ENCODE results near the gene RACGAP1. TPM values are rescaled to one million over a fixed set of nuclear protein-coding genes. Genes with fewer than 3 reads are reported as not detected.

RACGAP1 gene
- total RNA-seq, 1 experiment from 2014 or later = 152 TPM

Other genes starting within 250 kb of the RACGAP1 start
- 80.1 and 80.7 TPM in 2 replicates for gene NCKAP5L, start 197.1 kb downstream of the RACGAP1 start, total RNA-seq (2014; rRNA removed; shearing (Covaris generic))
- gene BCDIN3D, start 182.4 kb downstream of the RACGAP1 start, total RNA-seq (2014; rRNA removed; shearing (Covaris generic)) = 4.7 and 5.3 TPM in 2 replicates
- 0.58 and 0.67 TPM in 2 replicates for gene FAIM2, start 121.6 kb downstream of the RACGAP1 start, total RNA-seq (2014; rRNA removed; shearing (Covaris generic))
- not detected in 2 replicates for gene AQP2, start 74.8 kb downstream of the RACGAP1 start, total RNA-seq (2014; rRNA removed; shearing (Covaris generic))
- 0.18 TPM in 1 of 2 replicates, not detected in the other for gene AQP5, start 63.6 kb downstream of the RACGAP1 start, total RNA-seq (2014; rRNA removed; shearing (Covaris generic))
- gene AQP6, start 52.5 kb downstream of the RACGAP1 start, total RNA-seq (2014; rRNA removed; shearing (Covaris generic)) = not detected in 2 replicates
- gene ASIC1, start 32.1 kb upstream of the RACGAP1 start, total RNA-seq (2014; rRNA removed; shearing (Covaris generic)) = 7.5 and 8.9 TPM in 2 replicates
- gene SMARCD1, start 59.8 kb upstream of the RACGAP1 start, total RNA-seq (2014; rRNA removed; shearing (Covaris generic)) = 79.7 and 84.2 TPM in 2 replicates
- 0.23 and 0.24 TPM in 2 replicates for gene GPD1, start 78.5 kb upstream of the RACGAP1 start, total RNA-seq (2014; rRNA removed; shearing (Covaris generic))
- 25.3 and 36.3 TPM in 2 replicates for gene COX14, start 86.7 kb upstream of the RACGAP1 start, total RNA-seq (2014; rRNA removed; shearing (Covaris generic))
- gene CERS5, start 141.9 kb upstream of the RACGAP1 start, total RNA-seq (2014; rRNA removed; shearing (Covaris generic)) = 43.4 and 58.7 TPM in 2 replicates

Data from SJCRH30 (cell line).